HEK293 (cell line): Measurements from ENCODE around the gene ZNF556.

Source experiments
- CTCF ChIP-seq: fragments of 450-650 bp; formaldehyde crosslinking; IDR thresholded peaks from 2 replicates; pipeline ENCODE4 v1.5.1; 2016; ENCODE audit warnings: missing biosample characterization, missing genetic modification characterization
- PBX3 ChIP-seq: sonication (generic); formaldehyde crosslinking; IDR thresholded peaks from 2 replicates; pipeline ENCODE4 v1.8.1; 2022; ENCODE audit warnings: mild to moderate bottlenecking, moderate library complexity, missing genetic modification reagents
- REST ChIP-seq: fragments of 450-650 bp; formaldehyde crosslinking; IDR thresholded peaks from 2 replicates; pipeline ENCODE4 v1.5.1; 2016; ENCODE audit warnings: missing biosample characterization, missing genetic modification characterization
- YY2 ChIP-seq: fragments of 450-650 bp; formaldehyde crosslinking; IDR thresholded peaks from 2 replicates; pipeline ENCODE4 v1.5.1; 2016; ENCODE audit warnings: missing biosample characterization, missing genetic modification characterization
- ZBTB11 ChIP-seq: fragments of 450-650 bp; formaldehyde crosslinking; conservative IDR thresholded peaks from 2 replicates; pipeline ENCODE4 v1.5.1; 2016; ENCODE audit warnings: low read depth, missing biosample characterization, missing genetic modification characterization
- ZNF26 ChIP-seq: fragments of 450-650 bp; formaldehyde crosslinking; IDR thresholded peaks from 2 replicates; pipeline ENCODE4 v1.5.1; 2016; ENCODE audit warnings: missing biosample characterization, missing genetic modification characterization
- ZSCAN16 ChIP-seq: fragments of 450-650 bp; formaldehyde crosslinking; IDR thresholded peaks from 2 replicates; pipeline ENCODE4 v1.5.1; 2016; ENCODE audit warnings: missing biosample characterization, missing genetic modification characterization

- TF ChIP-seq CTCF (tag by site-specific recombination) (no peak), ZSCAN16 (tag by site-specific recombination) (no peak), ZNF26 (tag by site-specific recombination) (no peak), YY2 (tag by site-specific recombination) (no peak), PBX3 (CRISPR knock-in tag) (no peak), ZBTB11 (tag by site-specific recombination) (no peak), REST (tag by site-specific recombination) (no peak)
Measured at GRCh38 chr19:2856457-2857050, 10.6 kb upstream of the ZNF556 start.
